ENCODE results near the gene ABLIM2.

Gene ABLIM2

GRCh38 chr4:8119877-8120276 is 38.7 kb downstream of the ABLIM2 start:
- DNase-seq (ENCODE audit: low read depth in 2 of 2): no peak

- DNase-seq (ENCODE audit: low read depth in 2 of 2): no peak
Measured at GRCh38 chr4:8118531-8118930, 40.1 kb downstream of the ABLIM2 start.

- DNase-seq (ENCODE audit: low read depth in 2 of 2): no peak
Measured at GRCh38 chr4:8118035-8118434, 40.6 kb downstream of the ABLIM2 start.

GRCh38 chr4:8117278-8117682 is 41.3 kb downstream of the ABLIM2 start:
- DNase-seq (ENCODE audit: low read depth in 2 of 2): no peak

- no peak for DNase-seq (ENCODE audit: low read depth in 2 of 2)
Measured at GRCh38 chr4:8115916-8116315, 42.7 kb downstream of the ABLIM2 start.

GRCh38 chr4:8115203-8115520 is 43.5 kb downstream of the ABLIM2 start:
- DNase-seq (ENCODE audit: low read depth in 2 of 2): no peak

- DNase-seq (ENCODE audit: low read depth in 2 of 2): no peak
Measured at GRCh38 chr4:8114456-8115202, 44.0 kb downstream of the ABLIM2 start.

GRCh38 chr4:8113611-8114377 is 44.8 kb downstream of the ABLIM2 start:
- no peak for DNase-seq (ENCODE audit: low read depth in 2 of 2)

- DNase-seq (ENCODE audit: low read depth in 2 of 2): no peak
Measured at GRCh38 chr4:8112672-8113071, 45.9 kb downstream of the ABLIM2 start.

GRCh38 chr4:8112036-8112576 is 46.5 kb downstream of the ABLIM2 start:
- DNase-seq (ENCODE audit: low read depth in 2 of 2): no peak

GRCh38 chr4:8110071-8110986 is 48.3 kb downstream of the ABLIM2 start:
- no peak for DNase-seq (ENCODE audit: low read depth in 2 of 2)

- no peak for DNase-seq (ENCODE audit: low read depth in 2 of 2)
Measured at GRCh38 chr4:8109406-8110065, 49.1 kb downstream of the ABLIM2 start.

GRCh38 chr4:8108991-8109390 is 49.6 kb downstream of the ABLIM2 start:
- DNase-seq (ENCODE audit: low read depth in 2 of 2): no peak

GRCh38 chr4:8108261-8108660 is 50.4 kb downstream of the ABLIM2 start:
- no peak for DNase-seq (ENCODE audit: low read depth in 2 of 2)

GRCh38 chr4:8107146-8107657 is 51.4 kb downstream of the ABLIM2 start:
- DNase-seq (ENCODE audit: low read depth in 2 of 2): no peak

- DNase-seq (ENCODE audit: low read depth in 2 of 2): no peak
Measured at GRCh38 chr4:8106451-8107025, 52.1 kb downstream of the ABLIM2 start.

- DNase-seq (ENCODE audit: low read depth in 2 of 2): no peak
Measured at GRCh38 chr4:8105306-8106100, 53.1 kb downstream of the ABLIM2 start.

GRCh38 chr4:8104491-8105305 is 53.9 kb downstream of the ABLIM2 start:
- DNase-seq (ENCODE audit: low read depth in 2 of 2): no peak

All from activated CD8-positive, alpha-beta memory T cell treated with anti-CD3 and anti-CD28 coated beads for 4 hours (primary cell).